Right kidney (tissue), 1 donor: ENCODE data around the gene PCDHGA9.
"Not testable (repeated sequence)": the region's sequence is repeated elsewhere in the genome, so short reads cannot be mapped to it uniquely, and the experiment has no call there.

Experiments
- DNase-seq: peaks from one replicate; pipeline ENCODE4 v3.0.0-alpha.2; 2016

PCDHGA9 gene

GRCh38 chr5:141382469-141383294, 19.9 kb upstream of the PCDHGA9 start, which contains the start of gene PCDHGA7:
Gene PCDHGA7 (plus strand): TSS chr5:141382742. CDS start chr5:141382900, 158 bp downstream.
- DNase-seq, result peak; percentile 19

- no peak for DNase-seq
These were observed 19.2 kb upstream of the PCDHGA9 start for GRCh38 chr5:141383345-141383744.

- DNase-seq, result no peak
These were observed 17.9 kb upstream of the PCDHGA9 start for GRCh38 chr5:141384471-141385267.

- peak; percentile 20 for DNase-seq
These were observed 14.8 kb upstream of the PCDHGA9 start, which contains the start of gene PCDHGB4 for GRCh38 chr5:141387557-141388311. Gene PCDHGB4 (plus strand): TSS chr5:141387698. CDS start chr5:141387885, 187 bp downstream.

- no peak for DNase-seq
These were observed 13.9 kb upstream of the PCDHGA9 start for GRCh38 chr5:141388661-141389060.

- no peak for DNase-seq
These were observed 13.2 kb upstream of the PCDHGA9 start for GRCh38 chr5:141389153-141390042.

DNA sequence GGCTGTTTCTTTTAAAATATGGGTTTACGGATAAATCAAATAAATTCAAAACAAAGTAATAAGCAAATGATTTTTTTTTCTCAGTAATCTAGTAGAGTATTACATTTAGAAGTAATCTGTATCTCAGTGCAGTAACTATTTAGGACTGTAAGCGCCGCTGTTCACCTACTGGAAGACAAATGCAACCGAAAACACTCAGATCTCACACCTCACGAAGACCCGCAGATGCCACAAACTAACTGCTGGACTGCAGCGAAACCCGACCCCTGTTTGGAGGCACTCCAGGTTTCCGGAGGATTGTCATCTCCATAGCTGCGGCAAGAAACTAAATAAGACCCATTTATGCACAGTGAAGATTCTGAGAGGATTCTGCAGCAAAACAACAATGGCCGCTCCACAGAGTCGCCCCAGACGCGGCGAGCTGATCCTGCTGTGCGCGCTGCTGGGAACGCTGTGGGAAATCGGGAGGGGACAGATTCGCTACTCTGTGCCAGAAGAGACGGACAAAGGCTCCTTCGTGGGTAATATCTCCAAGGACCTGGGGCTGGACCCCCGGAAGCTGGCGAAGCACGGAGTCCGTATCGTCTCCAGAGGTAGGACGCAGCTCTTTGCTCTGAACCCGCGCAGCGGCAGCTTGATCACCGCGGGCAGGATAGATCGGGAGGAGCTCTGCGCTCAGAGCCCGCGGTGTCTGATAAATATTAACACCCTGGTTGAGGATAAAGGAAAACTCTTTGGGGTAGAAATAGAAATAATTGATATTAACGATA, 10.0 kb upstream of the PCDHGA9 start, which contains the start of gene PCDHGA8:
Gene PCDHGA8, plus strand, starts transcription at position 205 of the 770 bp plus-strand sequence. Its CDS starts 181 bp downstream, at position 386.
- DNase-seq, result no peak

GRCh38 chr5:141393267-141393666, 9.3 kb upstream of the PCDHGA9 start:
- no peak for DNase-seq

- not testable (repeated sequence) for DNase-seq
These were observed 8.0 kb upstream of the PCDHGA9 start for GRCh38 chr5:141394401-141395187.

- peak; percentile 41 for DNase-seq
These were observed 4.6 kb upstream of the PCDHGA9 start, which contains the start of gene PCDHGB5 for GRCh38 chr5:141397756-141398551. Gene PCDHGB5 (plus strand): TSS chr5:141397947. CDS start chr5:141398128, 181 bp downstream.

DNA sequence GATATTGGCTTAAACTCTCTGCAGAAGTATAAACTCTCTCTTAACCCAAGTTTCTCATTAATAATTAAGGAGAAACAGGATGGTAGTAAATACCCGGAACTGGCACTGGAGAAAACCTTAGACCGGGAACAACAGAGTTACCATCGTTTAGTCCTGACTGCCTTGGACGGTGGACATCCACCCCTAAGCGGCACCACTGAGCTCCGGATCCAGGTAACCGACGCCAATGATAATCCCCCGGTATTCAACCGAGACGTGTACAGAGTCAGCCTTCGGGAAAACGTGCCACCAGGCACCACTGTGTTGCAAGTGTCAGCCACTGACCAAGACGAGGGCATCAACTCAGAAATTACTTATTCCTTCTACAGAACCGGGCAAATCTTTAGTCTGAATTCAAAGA, 4.0 kb upstream of the PCDHGA9 start:
- DNase-seq, result no peak

DNA sequence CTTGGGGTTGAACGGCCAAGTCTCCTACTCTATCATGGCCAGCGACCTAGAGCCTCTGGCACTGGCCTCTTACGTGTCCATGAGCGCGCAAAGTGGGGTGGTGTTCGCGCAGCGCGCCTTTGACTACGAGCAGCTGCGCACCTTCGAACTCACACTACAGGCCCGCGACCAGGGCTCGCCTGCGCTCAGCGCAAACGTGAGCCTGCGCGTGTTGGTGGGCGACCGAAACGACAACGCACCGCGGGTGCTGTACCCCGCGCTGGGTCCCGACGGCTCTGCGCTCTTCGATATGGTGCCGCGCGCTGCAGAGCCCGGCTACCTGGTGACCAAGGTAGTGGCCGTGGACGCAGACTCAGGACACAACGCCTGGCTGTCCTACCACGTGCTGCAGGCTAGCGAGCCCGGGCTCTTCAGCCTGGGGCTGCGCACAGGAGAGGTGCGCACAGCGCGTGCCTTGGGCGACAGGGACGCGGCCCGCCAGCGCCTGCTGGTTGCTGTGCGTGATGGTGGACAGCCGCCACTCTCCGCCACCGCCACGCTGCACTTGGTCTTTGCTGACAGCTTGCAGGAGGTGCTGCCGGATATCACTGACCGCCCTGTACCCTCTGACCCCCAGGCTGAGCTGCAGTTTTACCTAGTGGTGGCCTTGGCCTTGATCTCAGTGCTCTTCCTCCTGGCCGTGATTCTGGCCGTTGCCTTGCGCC, 2.9 kb upstream of the PCDHGA9 start:
- DNase-seq, result no peak

- DNase-seq, result no peak
These were observed 809 bp downstream of the PCDHGA9 start for GRCh38 chr5:141403387-141403786.

DNA sequence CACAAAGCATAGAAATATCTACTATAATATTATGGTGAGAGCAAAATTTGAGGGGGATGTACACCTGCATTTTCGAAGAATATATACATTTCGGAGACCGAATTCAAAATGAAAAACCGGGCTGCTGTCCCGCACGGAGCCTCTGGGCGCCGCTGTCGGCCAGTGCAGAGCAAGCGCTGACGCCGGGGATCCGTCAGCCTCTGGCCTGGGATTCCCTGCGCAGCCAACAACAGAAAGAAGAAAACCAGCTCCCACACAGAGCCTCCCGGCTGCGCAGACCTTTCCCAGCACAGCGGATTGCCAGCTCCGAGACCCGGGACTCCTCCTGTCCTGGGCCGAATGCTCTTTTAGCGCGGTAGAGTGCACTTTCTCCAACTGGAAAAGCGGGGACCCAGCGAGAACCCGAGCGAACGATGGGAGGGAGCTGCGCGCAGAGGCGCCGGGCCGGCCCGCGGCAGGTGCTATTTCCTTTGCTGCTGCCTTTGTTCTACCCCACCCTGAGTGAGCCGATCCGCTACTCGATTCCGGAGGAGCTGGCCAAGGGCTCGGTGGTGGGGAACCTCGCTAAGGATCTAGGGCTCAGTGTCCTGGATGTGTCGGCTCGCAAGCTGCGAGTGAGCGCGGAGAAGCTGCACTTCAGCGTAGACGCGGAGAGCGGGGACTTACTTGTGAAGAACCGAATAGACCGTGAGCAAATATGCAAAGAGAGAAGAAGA, 5.4 kb downstream of the PCDHGA9 start, which contains the start of gene PCDHGB6:
Gene PCDHGB6, plus strand, starts transcription at position 232 of the 716 bp plus-strand sequence. Its CDS starts 182 bp downstream, at position 414.
- DNase-seq, result peak; percentile 51

DNA sequence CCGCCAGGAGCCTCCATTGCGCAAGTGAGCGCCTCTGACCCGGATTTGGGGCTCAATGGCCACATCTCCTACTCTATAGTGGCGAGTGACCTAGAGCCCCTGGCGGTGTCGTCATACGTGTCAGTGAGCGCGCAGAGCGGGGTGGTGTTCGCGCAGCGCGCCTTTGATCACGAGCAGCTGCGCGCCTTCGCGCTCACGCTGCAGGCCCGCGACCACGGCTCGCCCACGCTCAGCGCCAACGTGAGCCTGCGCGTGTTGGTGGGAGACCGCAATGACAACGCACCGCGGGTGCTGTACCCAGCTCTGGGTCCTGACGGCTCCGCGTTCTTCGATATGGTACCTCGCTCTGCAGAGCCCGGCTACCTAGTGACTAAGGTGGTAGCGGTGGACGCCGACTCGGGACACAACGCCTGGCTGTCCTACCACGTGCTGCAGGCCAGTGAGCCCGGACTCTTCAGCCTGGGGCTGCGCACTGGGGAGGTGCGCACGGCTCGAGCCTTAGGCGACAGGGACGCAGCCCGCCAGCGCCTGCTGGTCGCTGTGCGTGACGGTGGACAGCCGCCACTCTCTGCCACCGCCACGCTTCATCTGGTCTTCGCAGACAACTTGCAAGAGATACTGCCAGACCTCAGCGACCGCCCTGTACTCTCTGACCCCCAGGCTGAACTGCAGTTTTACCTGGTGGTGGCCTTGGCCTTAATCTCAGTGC, 7.2 kb downstream of the PCDHGA9 start:
- no peak for DNase-seq

DNA sequence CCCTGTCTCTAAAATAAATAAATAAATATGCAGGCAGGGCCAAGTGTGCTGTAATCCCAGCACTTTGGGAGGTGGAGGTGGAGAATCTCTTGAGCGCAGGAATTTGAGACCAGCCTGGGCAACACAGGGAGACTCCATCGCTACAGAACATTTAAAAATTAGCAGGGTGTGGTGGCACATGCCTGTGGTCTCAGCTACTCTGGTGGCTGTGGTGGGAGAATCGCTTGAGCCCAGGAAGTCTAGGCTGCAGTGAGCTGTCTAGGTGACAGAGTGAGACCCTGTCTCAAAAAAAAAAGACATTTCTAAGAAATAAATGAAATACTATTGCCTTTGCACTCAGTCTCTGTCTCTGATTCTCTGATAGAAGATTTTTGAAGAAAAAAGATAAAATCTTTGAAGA, 9.0 kb downstream of the PCDHGA9 start:
- DNase-seq, result no peak
